ENCODE measurements around the gene GFOD1.

The GFOD1 gene

GRCh38 chr6:13378669-13379590 is 108.5 kb downstream of the GFOD1 start:
- Histone ChIP-seq H3K27me3 (replicated peaks) (no peaks in the 10 kb centered on the region), H3K27ac (no peak overlapping the region), H3K36me3 (replicated peaks) (no peaks in the 10 kb centered on the region), H3K4me3 (ENCODE audit: low read depth, low read length) (no peak overlapping the region)
- no peak for TF ChIP-seq CTCF (IDR thresholded peaks at IDR 0.05; ENCODE audit: low read depth, low read length, missing control alignments)
- in situ Hi-C loops (cut with HindIII; ENCODE audit: low pct_ligation_motif_present, low sequenced_read_pairs), result no loop called here
- no peak for DNase-seq

GRCh38 chr6:13377054-13377758 is 110.2 kb downstream of the GFOD1 start:
- H3K36me3 ChIP-seq (replicated peaks), result no peaks in the 10 kb centered on the region
- no peak for DNase-seq
- no peak for TF ChIP-seq CTCF (IDR thresholded peaks at IDR 0.05; ENCODE audit: low read depth, low read length, missing control alignments)
- no peak overlapping the region for H3K4me3 ChIP-seq (ENCODE audit: low read depth, low read length)
- H3K27me3 ChIP-seq (replicated peaks), result no peaks in the 10 kb centered on the region
- H3K27ac ChIP-seq, result no peak overlapping the region
- in situ Hi-C loops (cut with HindIII; ENCODE audit: low pct_ligation_motif_present, low sequenced_read_pairs), result no loop called here

GRCh38 chr6:13375360-13375878 is 112.0 kb downstream of the GFOD1 start:
- Histone ChIP-seq H3K36me3 (replicated peaks) (no peaks in the 10 kb centered on the region), H3K27me3 (replicated peaks) (no peaks in the 10 kb centered on the region), H3K4me3 (ENCODE audit: low read depth, low read length) (no peak overlapping the region), H3K27ac (no peak overlapping the region)
- in situ Hi-C loops (cut with HindIII; ENCODE audit: low pct_ligation_motif_present, low sequenced_read_pairs), result no loop called here
- no peak for DNase-seq
- TF ChIP-seq CTCF (IDR thresholded peaks at IDR 0.05; ENCODE audit: low read depth, low read length, missing control alignments), result no peak

- H3K27ac ChIP-seq, result no peak overlapping the region
- no peaks in the 10 kb centered on the region for H3K27me3 ChIP-seq (replicated peaks)
- in situ Hi-C loops (cut with HindIII; ENCODE audit: low pct_ligation_motif_present, low sequenced_read_pairs), result no loop called here
- no peak for TF ChIP-seq CTCF (IDR thresholded peaks at IDR 0.05; ENCODE audit: low read depth, low read length, missing control alignments)
- H3K4me3 ChIP-seq (ENCODE audit: low read depth, low read length), result no peak overlapping the region
- DNase-seq, result no peak
- no peaks in the 10 kb centered on the region for H3K36me3 ChIP-seq (replicated peaks)
These were observed 113.5 kb downstream of the GFOD1 start for GRCh38 chr6:13373919-13374318.

GRCh38 chr6:13373488-13373886 is 113.9 kb downstream of the GFOD1 start:
- no peak overlapping the region for H3K4me3 ChIP-seq (ENCODE audit: low read depth, low read length)
- no peaks in the 10 kb centered on the region for H3K36me3 ChIP-seq (replicated peaks)
- no peaks in the 10 kb centered on the region for H3K27me3 ChIP-seq (replicated peaks)
- TF ChIP-seq CTCF (IDR thresholded peaks at IDR 0.05; ENCODE audit: low read depth, low read length, missing control alignments), result no peak
- no peak for DNase-seq
- no peak overlapping the region for H3K27ac ChIP-seq
- in situ Hi-C loops (cut with HindIII; ENCODE audit: low pct_ligation_motif_present, low sequenced_read_pairs), result no loop called here

All from brain microvascular endothelial cell (primary cell).